GM12891 (cell line): Measurements from ENCODE around the gene PRKD3.

ENCODE experiments used
- PAX5 ChIP-seq: IDR thresholded peaks from 2 replicates; pipeline ENCODE4 v1.6.1; 2011; ENCODE audit warnings: low read length, moderate library complexity, mild to moderate bottlenecking; ENCODE audit not compliant: insufficient read depth, severe bottlenecking
- POLR2A ChIP-seq: IDR thresholded peaks from 2 replicates; pipeline ENCODE4 v1.6.1; 2011; ENCODE audit warnings: low read depth, low read length, control low read depth
- POLR2AphosphoS5 ChIP-seq: IDR thresholded peaks from 2 replicates; pipeline ENCODE4 v1.6.1; 2011; ENCODE audit warnings: low read depth, low read length, control low read depth
- TAF1 ChIP-seq: IDR thresholded peaks from 2 replicates; pipeline ENCODE4 v1.6.1; 2011; ENCODE audit warnings: low read depth, low read length, control low read depth

DNA sequence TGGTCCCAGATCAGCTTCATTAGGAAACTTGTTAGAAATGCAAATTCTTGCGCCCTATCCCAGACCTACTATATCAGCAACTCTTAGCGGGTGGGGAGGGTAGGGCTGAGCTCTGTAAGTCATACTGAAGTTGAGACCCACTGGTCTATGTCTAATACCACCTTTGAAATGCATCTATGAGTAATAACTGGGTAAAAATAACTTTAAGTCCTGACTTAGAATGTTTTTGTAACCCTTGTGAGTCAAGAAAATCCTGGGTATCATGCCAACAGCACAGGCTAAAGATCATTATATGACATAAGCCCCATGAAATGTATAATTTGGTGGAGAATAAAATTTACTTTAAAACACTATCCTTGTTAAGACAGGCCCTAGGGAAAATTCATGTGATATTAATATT is 41.4 kb downstream of the PRKD3 start:
- TF ChIP-seq POLR2AphosphoS5 (no peak), POLR2A (no peak), TAF1 (no peak), PAX5 (no peak)
